HUES6 (cell line): ENCODE data around the gene RPL21.
"Not testable (repeated sequence)": the region's sequence is repeated elsewhere in the genome, so short reads cannot be mapped to it uniquely, and the experiment has no call there.

Experiments used
- H3K27ac ChIP-seq: 2 replicates; pipeline ENCODE4 v1.7.0; 2013; ENCODE audit warnings: low read depth, mild to moderate bottlenecking, low read length, inconsistent platforms
- H3K27me3 ChIP-seq: 2 replicates; pipeline ENCODE4 v1.6.1; 2013; ENCODE audit warnings: low read length; ENCODE audit not compliant: control insufficient read depth, insufficient read depth
- H3K36me3 ChIP-seq: 2 replicates; pipeline ENCODE4 v1.6.1; 2013; ENCODE audit warnings: low read length; ENCODE audit not compliant: control insufficient read depth, insufficient read depth
- H3K4me1 ChIP-seq: 2 replicates; pipeline ENCODE4 v1.6.1; 2013; ENCODE audit warnings: low read length; ENCODE audit not compliant: control insufficient read depth, insufficient read depth
- H3K4me3 ChIP-seq: 2 replicates; pipeline ENCODE4 v1.5.1; 2013; ENCODE audit warnings: low read depth, low read length
- H3K9ac ChIP-seq: one replicate; pipeline ENCODE4 v1.6.1; 2013; ENCODE audit warnings: mild to moderate bottlenecking, low read length
- H3K9me3 ChIP-seq: 2 replicates; pipeline ENCODE4 v1.6.1; 2013; ENCODE audit warnings: low read depth, low read length; ENCODE audit not compliant: control insufficient read depth, insufficient read depth

The RPL21 gene

GRCh38 chr13:27222100-27222499 is 29.3 kb upstream of the RPL21 start:
- H3K27ac ChIP-seq, H3K9me3 ChIP-seq, H3K4me3 ChIP-seq, H3K36me3 ChIP-seq, H3K4me1 ChIP-seq, H3K9ac ChIP-seq: not testable (repeated sequence)
- H3K27me3 ChIP-seq: peaks cover 40% of the 10 kb centered on the region; the same call in 1 of the 2 replicates

GRCh38 chr13:27226991-27227390 is 24.4 kb upstream of the RPL21 start:
- H3K9me3 ChIP-seq: 0 out of 2 replicates have a peak, but pooled peaks cover 8% of the 10 kb centered on the region
- H3K4me1 ChIP-seq: no peaks in the 10 kb centered on the region
- H3K27me3 ChIP-seq: peaks cover 43% of the 10 kb centered on the region; the same call in 1 of the 2 replicates
- no peak overlapping the region for H3K4me3 ChIP-seq
- H3K9ac ChIP-seq: no peak overlapping the region
- no peak overlapping the region for H3K27ac ChIP-seq
- H3K36me3 ChIP-seq: no peaks in the 10 kb centered on the region

- Histone ChIP-seq H3K4me3 (no peak overlapping the region), H3K27ac (no peak overlapping the region), H3K9ac (no peak overlapping the region), H3K27me3 (peaks cover 32% of the 10 kb centered on the region; the same call in 1 of the 2 replicates), H3K36me3 (no peaks in the 10 kb centered on the region), H3K4me1 (no peaks in the 10 kb centered on the region), H3K9me3 (0 out of 2 replicates have a peak, but pooled peaks cover 8% of the 10 kb centered on the region)
Observed at GRCh38 chr13:27228131-27228530, 23.2 kb upstream of the RPL21 start.

GRCh38 chr13:27229642-27230041 is 21.7 kb upstream of the RPL21 start:
- H3K9ac ChIP-seq: no peak overlapping the region
- H3K36me3 ChIP-seq: no peaks in the 10 kb centered on the region
- H3K4me1 ChIP-seq: no peaks in the 10 kb centered on the region
- H3K27ac ChIP-seq: no peak overlapping the region
- H3K9me3 ChIP-seq: 0 out of 2 replicates have a peak, but pooled peaks cover 8% of the 10 kb centered on the region
- peaks cover 22% of the 10 kb centered on the region; the same call in 1 of the 2 replicates for H3K27me3 ChIP-seq
- no peak overlapping the region for H3K4me3 ChIP-seq

GRCh38 chr13:27233964-27234363 is 17.4 kb upstream of the RPL21 start:
- no peak overlapping the region for H3K4me3 ChIP-seq
- H3K9me3 ChIP-seq: no peaks in the 10 kb centered on the region
- no peaks in the 10 kb centered on the region for H3K27me3 ChIP-seq
- no peaks in the 10 kb centered on the region for H3K4me1 ChIP-seq
- no peak overlapping the region for H3K27ac ChIP-seq
- no peak overlapping the region for H3K9ac ChIP-seq
- no peaks in the 10 kb centered on the region for H3K36me3 ChIP-seq

- H3K36me3 ChIP-seq: no peaks in the 10 kb centered on the region
- H3K27ac ChIP-seq: no peak overlapping the region
- H3K4me1 ChIP-seq: no peaks in the 10 kb centered on the region
- H3K9me3 ChIP-seq: no peaks in the 10 kb centered on the region
- H3K27me3 ChIP-seq: no peaks in the 10 kb centered on the region
- no peak overlapping the region for H3K4me3 ChIP-seq
- no peak overlapping the region for H3K9ac ChIP-seq
Observed at GRCh38 chr13:27236478-27236877, 14.9 kb upstream of the RPL21 start.

GRCh38 chr13:27242702-27243101 is 8.7 kb upstream of the RPL21 start:
- H3K27ac ChIP-seq: no peak overlapping the region
- H3K9me3 ChIP-seq: no peaks in the 10 kb centered on the region
- no peak overlapping the region for H3K9ac ChIP-seq
- H3K4me1 ChIP-seq: peaks cover 9% of the 10 kb centered on the region; the same call in 1 of the 2 replicates
- 0 out of 2 replicates have a peak, but pooled peaks cover 2% of the 10 kb centered on the region for H3K36me3 ChIP-seq
- no peak overlapping the region for H3K4me3 ChIP-seq
- no peaks in the 10 kb centered on the region for H3K27me3 ChIP-seq

GRCh38 chr13:27245610-27246009 is 5.7 kb upstream of the RPL21 start:
- Histone ChIP-seq H3K27ac (no peak overlapping the region), H3K9ac (peak overlapping the region; percentile 34), H3K4me1 (peaks cover 14% of the 10 kb centered on the region), H3K9me3 (no peaks in the 10 kb centered on the region), H3K4me3 (no peak overlapping the region), H3K27me3 (no peaks in the 10 kb centered on the region), H3K36me3 (0 out of 2 replicates have a peak, but pooled peaks cover 2% of the 10 kb centered on the region)

GRCh38 chr13:27250833-27251165 is 559 bp upstream of the RPL21 start:
- peak overlapping the region; percentile 99 for H3K9ac ChIP-seq
- no peaks in the 10 kb centered on the region for H3K9me3 ChIP-seq
- peaks cover 37% of the 10 kb centered on the region for H3K36me3 ChIP-seq
- peak overlapping the region; percentile 98 for H3K27ac ChIP-seq
- peaks cover 24% of the 10 kb centered on the region for H3K4me1 ChIP-seq
- H3K27me3 ChIP-seq: no peaks in the 10 kb centered on the region
- peak overlapping the region; percentile 93 for H3K4me3 ChIP-seq

GRCh38 chr13:27252467-27252866 is 1.1 kb downstream of the RPL21 start:
- H3K36me3 ChIP-seq: peaks cover 54% of the 10 kb centered on the region

GRCh38 chr13:27257233-27257568 is 5.8 kb downstream of the RPL21 start:
- Histone ChIP-seq H3K4me3 (no peak overlapping the region), H3K36me3 (peaks cover 74% of the 10 kb centered on the region), H3K4me1 (peaks cover 27% of the 10 kb centered on the region), H3K27ac (no peak overlapping the region), H3K27me3 (no peaks in the 10 kb centered on the region), H3K9me3 (no peaks in the 10 kb centered on the region), H3K9ac (no peak overlapping the region)

More at GRCh38 chr13:27252467-27252866, 1.1 kb downstream of the RPL21 start:
- H3K4me1 ChIP-seq: peaks cover 18% of the 10 kb centered on the region
- no peaks in the 10 kb centered on the region for H3K27me3 ChIP-seq
- H3K9me3 ChIP-seq: no peaks in the 10 kb centered on the region
- H3K27ac ChIP-seq: peak overlapping the region; percentile 98
- peak overlapping the region; percentile 99 for H3K9ac ChIP-seq
- H3K4me3 ChIP-seq: peak overlapping the region; percentile 93
